H54 (cell line): ENCODE data around the gene LRPPRC.
A peak's percentile ranks its signal among the peaks of the same experiment; 100 is the strongest.
"Not testable (repeated sequence)": the region's sequence is repeated elsewhere in the genome, so short reads cannot be mapped to it uniquely, and the experiment has no call there.

Source experiments
- DNase-seq: peaks from one replicate; pipeline ENCODE4 v3.0.0; 2011; ENCODE audit warnings: low spot score, mixed read lengths; ENCODE audit not compliant: insufficient read length
- FAIRE-seq: peaks from 3 replicates; lab custom pipeline; 2011; peaks lifted over from hg19 to GRCh38; lab: Jason Lieb, UNC
- POLR2A ChIP-seq: IDR thresholded peaks from 2 replicates; pipeline ENCODE4 v1.6.1; 2011; ENCODE audit warnings: low read depth, mild to moderate bottlenecking, low read length

LRPPRC gene

GRCh38 chr2:43995733-43996533, at the start of gene LRPPRC:
TSS of gene LRPPRC (minus strand) at chr2:43995989. CDS start at chr2:43995947, 42 bp downstream.
- peak; percentile 91 for TF ChIP-seq POLR2A
- peak; percentile 91 for DNase-seq
- peak; percentile 88 for FAIRE-seq

GRCh38 chr2:44045061-44045460, 49.3 kb upstream of the LRPPRC start:
- DNase-seq (no peak), FAIRE-seq (no peak)
- no peak for TF ChIP-seq POLR2A

DNA sequence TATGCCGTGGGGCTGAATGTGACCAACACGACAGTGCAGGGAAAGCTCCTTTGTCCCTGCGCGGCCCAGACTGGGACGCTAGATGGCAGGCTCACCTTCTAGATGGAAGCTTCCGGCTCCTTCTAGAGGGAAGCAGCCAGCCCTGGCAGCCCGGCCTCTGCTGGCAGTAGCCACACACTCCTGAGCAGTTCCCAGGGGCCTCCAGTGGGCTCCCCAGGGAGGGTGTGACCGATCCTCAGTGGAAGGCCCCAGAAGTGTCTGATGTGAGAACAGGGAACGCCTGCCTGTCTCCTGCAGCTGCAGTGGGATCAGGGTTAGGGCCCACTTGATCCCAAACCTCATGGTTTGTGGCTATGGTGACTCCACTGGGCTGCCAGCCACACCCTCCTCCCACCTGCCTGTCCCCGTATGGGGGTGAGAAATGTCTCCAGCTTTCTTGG, 48.5 kb upstream of the LRPPRC start:
- peak; percentile 79 for DNase-seq
- TF ChIP-seq POLR2A, result no peak
- peak; percentile 84 for FAIRE-seq

DNA sequence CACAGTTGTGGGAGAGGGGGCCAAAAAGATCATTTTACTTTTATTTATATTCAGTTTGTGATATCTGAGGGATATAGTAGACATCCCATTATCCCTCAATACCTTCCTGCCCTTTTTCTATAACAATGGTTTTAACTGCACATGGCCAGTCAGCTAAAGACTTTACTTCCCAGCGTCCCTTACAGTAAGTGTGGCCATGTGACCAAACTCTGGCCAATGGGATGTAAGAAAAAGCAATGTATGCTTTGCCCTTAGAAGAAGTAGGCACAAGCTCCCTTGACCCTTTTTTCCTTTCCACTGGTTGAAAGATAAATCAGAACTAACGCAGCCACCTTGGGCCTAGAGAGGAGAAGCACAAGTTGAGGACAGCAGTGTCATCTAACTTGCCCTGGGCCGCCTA, 44.6 kb upstream of the LRPPRC start:
- DNase-seq (no peak), FAIRE-seq (no peak)
- no peak for TF ChIP-seq POLR2A

DNA sequence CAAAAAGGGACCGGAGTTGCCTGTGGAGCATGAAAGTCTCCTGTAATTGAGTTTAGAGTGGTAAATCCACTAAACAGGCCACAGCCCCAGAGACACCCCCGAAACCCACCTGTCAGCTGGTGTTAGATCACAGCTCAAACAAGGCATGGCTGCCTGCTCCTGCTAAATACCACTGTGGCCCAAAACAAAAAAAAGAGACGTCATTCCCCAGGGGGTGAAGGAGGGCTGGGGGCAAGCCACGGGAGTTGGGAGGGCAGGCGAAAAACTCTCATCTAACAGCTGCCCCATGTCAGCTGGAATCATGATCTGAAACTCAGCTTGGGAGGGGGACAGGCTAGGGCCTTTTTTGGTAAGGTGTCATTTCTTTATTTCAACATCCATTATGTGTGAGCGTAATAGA, 42.5 kb upstream of the LRPPRC start:
- no peak for TF ChIP-seq POLR2A

DNA sequence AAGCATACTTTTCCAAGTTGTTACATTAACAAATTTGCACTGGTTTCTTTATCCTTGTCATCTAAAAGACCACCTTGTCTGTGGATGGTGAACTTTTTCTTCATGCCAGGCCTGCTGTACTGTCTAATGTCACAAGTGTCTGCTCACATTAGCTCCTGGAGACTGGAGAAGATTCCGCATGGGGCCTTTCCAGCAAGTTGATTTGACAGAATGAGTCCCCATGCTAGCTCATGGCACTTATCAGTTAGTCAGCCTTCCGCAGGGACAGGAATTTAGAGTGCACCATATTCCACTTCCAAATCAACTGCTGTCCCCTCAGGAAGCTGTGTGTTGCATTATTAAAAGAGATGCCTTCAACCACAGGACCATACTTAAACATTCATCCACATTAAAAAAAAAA, 41.4 kb upstream of the LRPPRC start:
- no peak for TF ChIP-seq POLR2A
- DNase-seq, result no peak
- FAIRE-seq, result no peak

More for the DNA sequence above, 42.5 kb upstream of the LRPPRC start:
- FAIRE-seq (no peak), DNase-seq (no peak)

DNA sequence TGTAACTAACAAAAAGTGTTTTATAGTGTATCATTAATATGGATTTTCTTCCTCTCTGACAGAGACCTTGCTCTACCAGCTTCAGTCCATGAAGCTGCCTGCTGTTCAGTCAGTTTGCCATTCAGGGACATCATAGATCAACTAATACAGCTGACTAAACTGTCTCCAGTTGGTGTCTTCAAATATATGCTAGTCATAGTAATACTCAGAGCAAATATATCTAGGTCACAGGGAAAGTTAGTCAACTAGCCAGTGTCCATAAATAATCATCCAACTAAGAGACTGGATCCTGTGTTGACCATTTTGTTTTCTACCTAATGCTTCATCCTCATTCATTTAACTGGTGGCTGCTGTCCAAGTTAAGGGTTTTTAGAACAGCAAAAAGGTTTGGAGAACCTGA, 38.2 kb upstream of the LRPPRC start:
- FAIRE-seq, result no peak
- no peak for DNase-seq
- no peak for TF ChIP-seq POLR2A

DNA sequence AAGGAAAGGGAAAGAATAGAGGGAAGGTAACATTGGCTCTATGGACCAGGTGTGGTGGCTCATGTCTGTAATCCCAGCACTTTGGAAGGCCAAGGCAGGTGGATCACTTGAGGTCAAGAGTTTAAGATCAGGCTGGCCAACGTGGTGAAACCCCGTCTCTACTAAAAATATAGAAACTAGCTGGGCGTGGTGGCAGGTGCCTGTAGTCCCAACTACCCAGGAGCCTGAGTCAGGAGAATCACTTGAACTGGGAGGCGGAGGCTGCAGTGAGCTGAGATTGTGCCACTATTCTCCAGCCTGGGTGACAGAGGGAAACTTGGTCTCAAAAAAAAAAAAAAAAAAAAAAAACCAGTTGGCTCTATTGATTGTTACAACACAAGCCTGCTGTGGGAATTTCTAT, 31.3 kb upstream of the LRPPRC start:
- not testable (repeated sequence) for DNase-seq, FAIRE-seq

DNA sequence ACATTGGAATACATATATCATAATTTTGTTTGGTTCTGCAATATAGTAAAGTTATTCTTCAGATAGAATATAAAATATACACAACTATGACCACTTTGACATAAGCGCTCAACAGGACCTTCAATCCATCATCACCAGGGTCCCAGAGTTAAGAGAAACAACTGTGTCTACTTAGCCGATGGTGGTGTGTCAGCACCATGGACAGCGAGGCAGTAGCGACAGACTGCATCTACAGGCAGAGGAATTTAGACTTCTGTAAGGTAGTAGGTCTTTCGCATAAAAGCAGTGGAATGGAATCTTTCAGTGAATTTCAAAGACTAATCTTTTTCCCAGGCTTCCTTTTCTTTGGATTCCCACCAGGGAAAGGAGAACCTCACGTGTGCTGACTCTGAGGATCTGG, 20.5 kb upstream of the LRPPRC start:
- DNase-seq (peak; percentile 16), FAIRE-seq (no peak)
- no peak for TF ChIP-seq POLR2A

DNA sequence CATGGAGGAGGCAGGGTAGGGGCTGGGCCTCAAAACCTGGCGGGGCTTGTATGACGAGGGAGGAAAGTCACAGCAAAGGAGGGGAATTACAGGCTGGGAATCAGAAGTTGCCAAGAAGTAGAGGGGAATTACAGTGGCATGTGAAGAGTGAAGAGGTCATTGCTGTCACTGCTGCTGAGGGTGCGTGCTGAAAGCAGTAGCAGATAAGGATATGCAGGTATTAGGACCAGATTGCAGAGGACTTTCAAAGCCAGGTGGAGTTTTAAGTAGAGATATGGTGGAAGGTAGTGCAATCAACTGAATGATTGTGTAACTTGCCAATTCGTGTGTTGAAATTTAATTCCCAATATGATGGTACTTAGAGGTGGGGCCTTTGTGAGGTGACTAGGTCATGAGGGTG, 19.4 kb upstream of the LRPPRC start:
- FAIRE-seq (no peak), DNase-seq (no peak)
- no peak for TF ChIP-seq POLR2A

DNA sequence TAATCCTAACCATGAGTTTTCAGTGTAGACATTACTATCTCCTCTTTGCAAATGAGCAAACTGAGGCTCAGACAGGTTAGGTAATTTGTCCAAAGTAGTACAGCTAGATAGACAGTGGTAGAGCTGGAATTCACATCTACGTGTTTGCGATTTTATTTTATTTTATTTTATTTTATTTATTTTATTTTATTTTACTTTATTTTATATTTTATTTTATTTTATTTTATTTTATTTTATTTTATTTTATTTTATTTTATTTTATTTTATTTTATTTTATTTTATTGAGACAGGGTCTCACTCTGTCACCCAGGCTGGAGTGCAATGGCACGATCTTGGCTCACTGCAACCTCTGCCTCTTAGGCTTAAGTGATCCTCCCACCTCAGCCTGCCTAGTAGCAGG, 17.4 kb upstream of the LRPPRC start:
- DNase-seq, FAIRE-seq: not testable (repeated sequence)

DNA sequence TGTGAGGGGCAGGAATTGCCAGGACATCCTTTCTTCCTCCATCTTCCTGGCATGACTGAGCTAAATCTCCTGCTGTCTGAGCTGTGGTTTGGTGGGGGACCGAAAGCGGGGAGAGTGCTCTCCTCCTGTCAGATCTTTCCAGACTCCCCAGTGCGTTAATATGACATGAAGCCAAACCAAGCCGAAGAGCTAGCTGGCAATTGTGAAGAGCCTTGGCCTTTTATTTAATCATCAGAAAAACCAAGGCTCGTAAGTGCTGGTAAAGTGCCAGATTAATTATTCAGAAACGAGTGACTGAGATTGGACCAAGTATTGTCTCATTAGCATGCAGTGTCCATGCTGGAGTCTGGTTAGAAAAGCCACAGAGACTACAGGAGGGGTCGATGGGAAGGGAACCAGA, 14.5 kb upstream of the LRPPRC start:
- no peak for FAIRE-seq
- DNase-seq, result no peak
- TF ChIP-seq POLR2A, result no peak

- FAIRE-seq (no peak), DNase-seq (no peak)
- TF ChIP-seq POLR2A, result no peak
These were observed 13.4 kb upstream of the LRPPRC start for GRCh38 chr2:44009136-44009735.

DNA sequence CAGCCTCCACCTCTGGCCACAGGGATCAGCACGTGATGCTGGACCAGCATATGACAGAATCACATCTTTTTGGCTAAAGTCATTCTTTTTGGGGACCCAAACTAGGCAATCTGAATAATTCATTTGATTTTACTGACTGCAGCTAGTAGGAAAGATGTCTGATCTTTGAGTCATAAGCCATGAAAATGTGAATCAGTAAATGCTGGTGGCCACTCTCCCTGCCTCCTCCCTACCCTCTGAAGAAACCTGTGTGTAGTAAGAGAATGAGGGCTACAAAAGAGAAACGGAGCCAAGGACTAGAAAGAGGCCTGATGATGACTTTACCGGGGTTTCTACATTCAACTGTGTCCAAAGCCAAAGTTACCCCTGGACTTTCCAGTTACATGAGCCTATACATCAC, 10.1 kb upstream of the LRPPRC start:
- FAIRE-seq, result peak; percentile 72
- peak; percentile 20 for DNase-seq
- no peak for TF ChIP-seq POLR2A

DNA sequence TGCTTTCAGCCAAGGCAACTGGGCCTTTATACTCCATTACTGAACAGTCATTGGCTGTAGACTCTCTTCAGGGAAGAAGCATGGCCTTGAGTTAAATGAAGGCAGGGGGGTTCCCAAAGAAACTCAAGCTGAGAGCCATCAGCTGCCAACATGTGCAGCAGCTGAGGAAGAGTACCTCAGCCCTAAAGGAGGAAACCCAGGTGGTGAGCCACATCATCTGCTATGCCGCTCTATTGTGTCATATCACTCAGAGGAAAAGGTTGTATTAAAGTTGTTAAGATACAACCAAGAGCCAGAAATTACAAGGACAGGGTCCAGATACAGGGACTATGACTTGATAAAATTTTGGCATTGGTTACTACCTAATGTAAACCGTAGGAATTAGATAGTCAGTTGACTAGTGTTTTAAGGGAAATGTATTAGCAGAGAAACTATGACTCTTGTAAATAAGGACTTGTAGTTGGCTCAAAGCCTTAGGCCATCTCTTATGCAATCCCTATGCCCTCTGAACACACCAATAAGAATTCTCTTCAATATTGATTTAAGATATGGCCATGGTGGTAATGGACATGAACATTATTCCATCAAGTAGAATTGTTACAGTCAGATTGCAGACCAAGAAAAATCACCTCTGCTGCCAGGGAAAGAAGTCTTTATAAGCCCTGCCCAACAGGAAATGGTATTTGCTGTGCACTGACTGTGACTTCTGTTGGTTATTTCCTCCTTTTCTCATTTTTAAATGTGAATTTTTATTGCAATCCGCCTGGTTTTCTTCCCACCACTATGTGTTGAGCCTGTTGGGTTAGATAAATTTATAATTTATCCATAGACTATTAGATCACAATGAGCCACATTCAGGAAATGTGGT, 9.2 kb upstream of the LRPPRC start:
- no peak for TF ChIP-seq POLR2A
- no peak for FAIRE-seq
- no peak for DNase-seq
